Cerebellar cortex (tissue), 1 donor: ENCODE results near the gene TRIM7.
"Not testable (repeated sequence)": the region's sequence is repeated elsewhere in the genome, so short reads cannot be mapped to it uniquely, and the experiment has no call there.

Source experiments
- DNase-seq: peaks from one replicate; pipeline ENCODE4 v3.0.0-alpha.2; 2015; ENCODE audit warnings: low spot score

Gene TRIM7

DNA sequence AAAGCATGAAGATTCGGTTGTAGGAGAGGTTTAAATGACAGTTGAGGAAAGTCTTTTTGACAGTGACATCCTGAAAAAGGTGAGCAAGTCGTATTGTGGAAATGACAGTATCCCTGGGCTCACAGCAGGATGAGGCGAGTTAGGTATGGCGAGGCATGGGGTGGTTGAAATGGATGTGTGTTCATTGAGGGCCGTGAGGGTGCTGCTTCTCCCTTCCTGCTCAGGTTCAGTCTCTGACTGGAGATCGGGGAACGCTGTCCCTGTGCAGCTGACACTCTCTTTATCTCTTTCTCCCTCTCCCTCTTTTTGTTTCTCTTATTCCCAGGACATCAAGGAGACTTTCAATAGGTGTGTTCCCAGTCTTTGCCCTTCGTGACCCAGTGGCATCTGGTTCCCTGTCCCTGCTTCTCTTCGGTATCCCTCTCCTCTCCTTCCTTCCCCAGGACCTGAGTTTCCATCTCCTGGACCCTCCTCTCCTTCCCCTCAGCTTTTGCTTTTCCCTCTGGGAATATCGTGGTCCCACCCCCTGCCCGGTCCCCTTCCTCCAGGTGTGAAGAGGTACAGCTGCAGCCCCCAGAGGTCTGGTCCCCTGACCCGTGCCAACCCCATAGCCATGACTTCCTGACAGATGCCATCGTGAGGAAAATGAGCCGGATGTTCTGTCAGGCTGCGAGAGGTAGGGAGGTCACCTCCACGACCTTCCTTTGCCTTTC, 28.2 kb upstream of the TRIM7 start:
- DNase-seq = no peak

DNA sequence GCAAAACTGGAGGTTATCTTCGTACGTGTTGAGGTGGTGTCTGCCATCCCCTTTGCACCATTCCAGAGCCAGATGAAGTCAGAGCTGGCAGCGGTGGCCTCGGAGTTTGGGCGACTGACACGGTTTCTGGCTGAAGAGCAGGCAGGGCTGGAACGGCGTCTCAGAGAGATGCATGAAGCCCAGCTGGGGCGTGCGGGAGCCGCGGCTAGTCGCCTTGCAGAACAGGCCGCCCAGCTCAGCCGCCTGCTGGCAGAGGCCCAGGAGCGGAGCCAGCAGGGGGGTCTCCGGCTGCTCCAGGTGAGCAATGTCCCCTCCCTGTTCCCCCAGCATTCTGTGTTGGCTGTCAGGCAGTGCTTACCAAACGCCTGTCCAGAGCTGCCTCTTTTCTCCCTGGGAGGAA, 27.6 kb upstream of the TRIM7 start:
- no peak for DNase-seq

DNA sequence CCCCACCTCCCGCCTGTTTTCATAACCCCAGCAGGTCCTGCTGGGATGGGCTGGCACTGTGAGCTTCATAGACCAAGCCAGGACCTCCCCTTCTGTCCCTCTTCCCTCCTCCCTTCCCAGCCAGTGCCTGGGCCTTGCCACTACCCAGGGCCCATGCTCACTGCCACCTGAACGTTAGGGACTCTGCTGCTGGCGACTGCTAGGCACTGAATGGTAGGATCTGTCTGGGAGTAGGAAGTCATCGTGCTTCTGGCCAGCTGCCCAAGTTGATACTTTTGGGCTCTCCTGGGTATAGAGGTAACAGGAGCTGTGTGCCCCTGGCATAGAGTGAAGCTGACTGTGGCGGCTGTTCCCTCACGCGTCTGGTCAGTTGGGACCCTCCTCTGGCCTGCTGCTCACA, 26.4 kb upstream of the TRIM7 start:
- no peak for DNase-seq

DNA sequence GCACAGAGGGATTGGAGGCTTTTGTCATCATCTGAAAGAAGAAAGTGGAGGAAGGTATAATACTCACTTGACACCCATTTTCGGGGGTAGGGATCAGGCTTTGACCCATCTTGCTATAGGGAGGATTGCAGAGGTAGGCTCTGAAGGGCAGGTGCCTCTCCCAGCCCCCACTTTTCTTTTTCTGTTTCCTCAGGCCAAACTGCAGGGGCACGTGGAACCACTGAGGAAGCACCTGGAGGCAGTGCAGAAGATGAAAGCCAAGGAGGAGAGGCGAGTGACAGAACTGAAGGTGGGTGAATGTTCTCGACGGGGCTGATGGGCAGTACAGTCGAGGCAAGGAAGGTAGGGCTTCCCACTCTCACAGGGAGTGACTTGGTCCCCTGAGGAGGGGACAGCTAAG, 25.6 kb upstream of the TRIM7 start:
- no peak for DNase-seq

GRCh38 chr5:181229996-181230395, 25.0 kb upstream of the TRIM7 start:
- no peak for DNase-seq

DNA sequence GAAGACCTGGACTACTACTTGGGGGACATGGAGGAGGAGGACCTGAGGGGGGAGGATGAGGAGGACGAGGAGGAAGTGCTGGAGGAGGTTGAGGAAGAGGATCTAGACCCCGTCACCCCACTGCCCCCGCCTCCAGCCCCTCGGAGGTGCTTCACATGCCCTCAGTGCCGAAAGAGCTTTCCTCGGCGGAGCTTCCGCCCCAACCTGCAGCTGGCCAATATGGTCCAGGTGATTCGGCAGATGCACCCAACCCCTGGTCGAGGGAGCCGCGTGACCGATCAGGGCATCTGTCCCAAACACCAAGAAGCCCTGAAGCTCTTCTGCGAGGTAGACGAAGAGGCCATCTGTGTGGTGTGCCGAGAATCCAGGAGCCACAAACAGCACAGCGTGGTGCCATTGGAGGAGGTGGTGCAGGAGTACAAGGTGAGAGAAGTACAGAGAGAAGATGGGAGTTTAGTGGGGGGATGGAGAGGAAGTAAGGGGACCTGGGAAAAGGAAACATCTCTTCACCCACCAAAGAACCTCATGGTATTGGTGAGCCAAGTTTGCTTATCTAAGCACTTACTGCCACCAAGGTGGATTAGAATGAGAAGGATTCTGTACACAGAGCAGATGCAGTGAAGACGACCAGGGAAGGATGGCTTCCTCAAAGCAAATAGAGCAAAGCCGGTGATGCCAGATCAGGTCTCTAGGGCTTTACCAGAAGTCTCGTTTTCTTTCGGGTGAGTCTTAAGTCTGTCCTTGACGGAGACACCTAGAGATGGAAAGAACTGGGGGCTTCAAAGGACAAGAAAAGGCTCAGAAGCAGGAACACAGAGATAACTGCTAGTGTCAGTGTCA, 19.6 kb upstream of the TRIM7 start:
- DNase-seq = no peak

DNA sequence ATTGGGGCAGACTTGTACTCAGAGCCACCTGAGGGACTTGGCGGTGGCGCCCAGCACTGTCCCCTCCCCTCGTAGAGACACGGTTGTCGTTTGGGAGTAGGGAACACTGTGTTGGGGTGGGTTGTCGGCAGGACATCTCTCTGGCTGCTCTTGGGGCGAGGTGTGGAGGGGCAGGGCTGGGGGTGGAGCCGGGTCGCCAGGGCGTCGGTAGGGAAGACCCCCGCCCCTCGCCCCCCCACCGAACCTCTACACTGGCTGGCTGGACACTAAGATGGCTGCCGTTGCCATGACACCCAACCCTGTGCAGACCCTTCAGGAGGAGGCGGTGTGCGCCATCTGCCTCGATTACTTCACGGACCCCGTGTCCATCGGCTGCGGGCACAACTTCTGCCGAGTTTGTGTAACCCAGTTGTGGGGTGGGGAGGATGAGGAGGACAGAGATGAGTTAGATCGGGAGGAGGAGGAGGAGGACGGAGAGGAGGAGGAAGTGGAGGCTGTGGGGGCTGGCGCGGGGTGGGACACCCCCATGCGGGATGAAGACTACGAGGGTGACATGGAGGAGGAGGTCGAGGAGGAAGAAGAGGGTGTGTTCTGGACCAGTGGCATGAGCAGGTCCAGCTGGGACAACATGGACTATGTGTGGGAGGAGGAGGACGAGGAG, 18.9 kb upstream of the TRIM7 start:
- no peak for DNase-seq

DNA sequence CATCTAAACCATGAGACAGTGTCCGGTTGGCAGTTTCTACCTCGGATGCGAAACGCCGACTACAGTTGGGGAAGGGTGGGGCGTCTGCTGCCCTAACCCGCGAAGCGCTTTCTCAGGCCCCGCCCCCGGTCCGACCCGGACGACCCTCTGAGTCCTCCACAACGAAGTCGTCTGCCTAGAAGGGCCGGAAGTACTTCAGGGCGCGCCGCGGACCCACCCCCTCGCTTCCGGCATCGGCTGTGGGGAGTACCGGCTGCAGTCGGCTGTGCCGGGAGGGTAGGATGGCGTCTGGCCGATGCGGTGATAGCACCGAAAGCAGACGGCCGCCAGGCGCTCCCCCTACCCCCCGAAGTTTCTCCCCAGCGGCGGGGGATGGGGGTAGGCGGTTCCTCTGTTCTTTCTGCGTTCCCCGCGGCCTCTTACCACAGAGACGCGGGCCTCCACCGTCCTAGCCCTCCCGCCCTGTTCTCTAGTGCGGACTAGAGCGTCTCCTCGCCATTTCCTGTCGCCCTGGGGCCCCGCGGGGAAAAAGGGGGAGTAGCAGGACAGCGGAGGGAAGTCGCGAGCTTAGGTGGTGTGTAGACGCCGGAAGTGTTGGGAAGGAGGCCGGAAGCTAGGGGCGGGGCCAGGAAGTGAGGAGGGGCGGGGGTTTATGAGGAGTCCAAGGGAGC, 18.2 kb upstream of the TRIM7 start, which contains the start of gene TRIM41:
TRIM41 (plus strand) TSS at position 224 of the 671 bp plus-strand sequence. CDS start 719 bp downstream, outside the sequence.
- peak; percentile 99 for DNase-seq

- no peak for DNase-seq
Measured at GRCh38 chr5:181222630-181223057, 17.6 kb upstream of the TRIM7 start.

- DNase-seq = peak; percentile 95
Measured at GRCh38 chr5:181221792-181222629, 17.0 kb upstream of the TRIM7 start.

DNA sequence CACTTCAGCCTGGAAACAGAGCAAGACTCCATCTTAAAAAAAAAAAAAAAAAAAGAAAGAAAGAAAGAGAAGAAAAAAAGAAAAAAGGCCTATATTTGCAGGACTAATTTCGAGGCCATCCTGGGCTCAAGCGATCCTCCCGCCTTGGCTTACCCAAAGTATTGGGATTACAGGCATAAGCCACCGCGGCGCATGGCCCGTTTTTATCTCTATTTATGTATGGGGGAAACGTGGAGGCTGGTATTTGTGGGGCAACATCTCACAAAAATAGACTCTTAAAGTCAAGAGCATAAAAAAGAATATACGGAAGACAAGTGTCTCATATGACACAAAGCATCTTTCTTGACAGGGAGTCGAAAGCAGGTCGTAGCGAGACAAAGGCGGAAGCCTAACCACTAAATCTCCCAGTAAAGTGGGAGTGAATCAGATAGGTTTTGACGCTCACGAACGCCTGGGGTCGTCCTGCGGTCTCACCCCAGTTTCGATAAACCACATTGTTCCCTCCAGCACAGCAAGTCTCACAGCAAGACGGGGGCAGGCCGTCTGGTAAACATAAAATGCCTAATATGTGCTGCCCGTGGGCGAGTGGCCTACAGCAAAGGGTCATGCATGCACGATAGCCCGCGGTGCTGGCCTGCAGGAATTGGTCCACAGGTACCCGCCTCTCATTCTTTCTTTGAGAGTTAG, 16.3 kb upstream of the TRIM7 start:
- DNase-seq = no peak

GRCh38 chr5:181220178-181220515, 15.2 kb upstream of the TRIM7 start:
- no peak for DNase-seq

DNA sequence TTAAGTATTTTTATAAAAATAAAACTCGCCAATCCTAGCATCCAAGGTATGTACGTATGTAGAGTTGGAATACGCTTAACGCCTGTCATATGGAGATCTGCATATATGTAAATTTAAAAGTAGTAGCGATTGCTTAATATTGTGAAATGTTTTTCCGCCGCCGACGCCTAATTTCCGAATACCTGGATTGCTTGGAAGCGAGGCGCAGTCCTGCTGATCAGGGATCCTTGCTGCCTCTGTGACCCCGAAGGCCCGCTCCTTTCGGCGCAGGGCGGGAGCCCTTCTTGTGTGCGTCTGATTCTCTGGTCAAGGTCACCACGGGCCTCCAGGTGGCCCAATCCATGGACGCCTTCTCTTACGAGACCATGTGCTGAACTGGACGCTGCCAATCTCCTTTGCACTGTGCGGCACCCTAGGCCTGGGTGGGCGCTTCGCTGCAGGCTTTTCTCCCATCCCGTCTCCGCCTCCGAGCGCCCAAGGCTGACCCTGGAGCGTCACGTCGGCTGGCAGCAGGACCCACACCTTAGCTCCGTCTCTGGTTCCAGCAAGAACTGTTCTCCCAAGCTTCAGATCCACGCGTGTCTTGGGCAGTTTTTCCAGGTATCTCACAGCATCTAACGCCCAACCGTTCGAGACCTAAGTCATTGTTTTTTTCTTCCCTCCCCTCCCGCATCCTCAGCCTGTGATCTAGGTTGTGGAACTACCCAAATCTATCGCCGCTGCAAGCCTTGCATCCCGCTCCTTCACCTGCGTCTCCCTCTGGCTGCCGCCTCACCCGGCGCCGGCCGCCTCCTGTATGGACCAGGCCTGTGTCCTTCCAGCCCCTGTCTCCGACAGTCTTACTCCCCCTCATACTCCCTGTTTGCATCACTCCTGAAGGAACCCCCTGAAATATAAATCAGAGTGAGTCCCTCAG, 14.5 kb upstream of the TRIM7 start:
- no peak for DNase-seq

GRCh38 chr5:181218795-181219124, 13.8 kb upstream of the TRIM7 start:
- DNase-seq = no peak

- DNase-seq = no peak
Measured at GRCh38 chr5:181217803-181218062, 12.7 kb upstream of the TRIM7 start.

DNA sequence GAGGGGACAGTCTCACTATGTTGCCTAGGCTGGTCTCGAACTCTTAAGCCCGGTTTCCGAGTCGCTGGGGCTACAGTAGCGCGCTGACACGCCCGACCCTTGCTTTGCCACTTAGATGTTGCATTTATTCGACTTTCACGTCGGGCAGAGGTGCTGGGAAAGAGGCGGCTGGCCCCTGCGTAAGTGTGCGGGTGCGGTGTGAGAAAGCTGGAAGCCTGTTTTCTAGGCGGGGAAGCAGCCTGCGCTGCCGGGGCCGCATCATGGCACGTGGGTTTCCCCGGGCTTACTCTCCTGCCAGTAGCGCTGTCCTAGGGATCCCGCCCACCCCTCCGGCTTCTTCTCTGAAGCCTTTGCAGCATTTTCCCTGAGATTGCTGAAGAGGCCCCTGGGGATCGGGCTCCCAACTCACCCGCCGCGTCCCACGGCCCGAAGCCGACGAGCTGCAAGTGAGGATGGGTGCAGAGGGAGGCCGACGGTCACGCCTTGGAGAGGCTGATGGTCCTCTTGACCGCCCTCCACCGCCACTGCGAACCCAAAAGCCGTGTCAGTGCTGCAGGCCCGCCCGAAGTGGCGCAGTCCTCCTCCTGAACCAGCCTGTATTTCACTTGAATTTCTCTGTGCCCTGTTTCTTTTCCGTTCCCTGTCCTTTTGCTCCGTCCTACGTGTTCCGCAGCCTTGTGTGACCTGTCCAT, 12.3 kb upstream of the TRIM7 start:
- DNase-seq = peak; percentile 76

- DNase-seq = peak; percentile 57
Measured at GRCh38 chr5:181215997-181216989, 11.3 kb upstream of the TRIM7 start.

GRCh38 chr5:181214249-181214648, 9.3 kb upstream of the TRIM7 start:
- not testable (repeated sequence) for DNase-seq
